H9 (cell line): ENCODE data around the gene ANKRD28. TPM values are rescaled to one million over a fixed set of nuclear protein-coding genes. Genes with fewer than 3 reads are reported as not detected.

ENCODE experiments used
- DNase-seq: peaks from one replicate; pipeline ENCODE4 v3.0.0-alpha.2; 2017
- H2AFZ ChIP-seq: one replicate; pipeline ENCODE4 v1.6.1; 2013; ENCODE audit warnings: mild to moderate bottlenecking, low read length, control low read depth, moderate library complexity
- H2AK5ac ChIP-seq: 2 replicates; pipeline ENCODE4 v1.6.1; 2013; ENCODE audit warnings: low read length, control low read depth, mixed read lengths; ENCODE audit not compliant: insufficient read length
- H2BK120ac ChIP-seq: one replicate; pipeline ENCODE4 v1.6.1; 2013; ENCODE audit warnings: low read depth, mild to moderate bottlenecking, low read length, control low read depth, inconsistent platforms; ENCODE audit not compliant: poor library complexity, severe bottlenecking
- H2BK12ac ChIP-seq: 2 replicates; pipeline ENCODE4 v1.6.1; 2013; ENCODE audit warnings: low read length, control low read depth, mixed read lengths, low read depth; ENCODE audit not compliant: insufficient read length
- H2BK15ac ChIP-seq: 2 replicates; pipeline ENCODE4 v1.6.1; 2013; ENCODE audit warnings: low read depth, low read length, control low read depth
- H2BK20ac ChIP-seq: one replicate; pipeline ENCODE4 v1.6.1; 2013; ENCODE audit warnings: low read depth, mild to moderate bottlenecking, low read length, control low read depth, inconsistent platforms; ENCODE audit not compliant: poor library complexity, severe bottlenecking
- H2BK5ac ChIP-seq: 2 replicates; pipeline ENCODE4 v1.6.1; 2013; ENCODE audit warnings: low read length, control low read depth, mixed read lengths; ENCODE audit not compliant: insufficient read length
- H3K14ac ChIP-seq: 2 replicates; pipeline ENCODE4 v1.6.1; 2013; ENCODE audit warnings: low read length, control low read depth; ENCODE audit not compliant: insufficient read depth
- H3K18ac ChIP-seq: 2 replicates; pipeline ENCODE4 v1.6.1; 2013; ENCODE audit warnings: low read depth, mild to moderate bottlenecking, mixed read lengths, low read length, control low read depth; ENCODE audit not compliant: insufficient read length
- H3K23ac ChIP-seq: 2 replicates; pipeline ENCODE4 v1.6.1; 2013; ENCODE audit warnings: low read length, control low read depth, mixed read lengths, low read depth; ENCODE audit not compliant: insufficient read length
- H3K23me2 ChIP-seq: 2 replicates; pipeline ENCODE4 v1.6.1; 2013; ENCODE audit warnings: low read depth, mild to moderate bottlenecking, mixed read lengths, low read length, control low read depth; ENCODE audit not compliant: insufficient read length, poor library complexity, severe bottlenecking
- H3K27ac ChIP-seq: 2 replicates; pipeline ENCODE4 v1.5.1; 2013; ENCODE audit warnings: low read length, control low read depth, mixed read lengths, low read depth; ENCODE audit not compliant: insufficient read length
- H3K27me3 ChIP-seq: 2 replicates; pipeline ENCODE4 v1.6.1; 2013; ENCODE audit warnings: low read length, control low read depth, inconsistent platforms; ENCODE audit not compliant: insufficient read depth
- H3K4ac ChIP-seq: 2 replicates; pipeline ENCODE4 v1.6.1; 2013; ENCODE audit warnings: low read depth, mild to moderate bottlenecking, control low read depth, inconsistent platforms, low read length, moderate library complexity
- H3K4me1 ChIP-seq: 2 replicates; pipeline ENCODE4 v1.6.1; 2013; ENCODE audit warnings: low read length, control low read depth, inconsistent platforms; ENCODE audit not compliant: insufficient read depth
- H3K4me2 ChIP-seq: 2 replicates; pipeline ENCODE4 v1.6.1; 2013; ENCODE audit warnings: low read length, control low read depth, mixed read lengths; ENCODE audit not compliant: insufficient read length, insufficient read depth
- H3K56ac ChIP-seq: 2 replicates; pipeline ENCODE4 v1.6.1; 2013; ENCODE audit warnings: low read depth, mild to moderate bottlenecking, mixed read lengths, low read length, control low read depth; ENCODE audit not compliant: insufficient read length
- H3K79me1 ChIP-seq: 2 replicates; pipeline ENCODE4 v1.6.1; 2013; ENCODE audit warnings: low read depth, mild to moderate bottlenecking, moderate library complexity, low read length, control low read depth, inconsistent platforms; ENCODE audit not compliant: insufficient read depth, poor library complexity, severe bottlenecking
- H3K79me2 ChIP-seq: 2 replicates; pipeline ENCODE4 v1.6.1; 2013; ENCODE audit warnings: low read length, control low read depth, inconsistent platforms; ENCODE audit not compliant: insufficient read depth
- H3K9ac ChIP-seq: 2 replicates; pipeline ENCODE4 v1.6.1; 2013; ENCODE audit warnings: low read length, control low read depth, mixed read lengths; ENCODE audit not compliant: insufficient read length; ENCODE audit errors: extremely low read depth
- H3K9me3 ChIP-seq: one replicate; pipeline ENCODE4 v1.6.1; 2013; ENCODE audit warnings: low read depth, low read length, inconsistent platforms; ENCODE audit not compliant: control insufficient read depth
- H3T11ph ChIP-seq: one replicate; pipeline ENCODE4 v1.6.1; 2013; ENCODE audit warnings: mild to moderate bottlenecking, low read length, control low read depth, inconsistent platforms
- H4K20me1 ChIP-seq: one replicate; pipeline ENCODE4 v1.6.1; 2013; ENCODE audit not compliant: control insufficient read depth, insufficient read length, insufficient read depth
- H4K5ac ChIP-seq: 2 replicates; pipeline ENCODE4 v1.6.1; 2013; ENCODE audit warnings: low read depth, mild to moderate bottlenecking, mixed read lengths, low read length, control low read depth; ENCODE audit not compliant: insufficient read length
- H4K8ac ChIP-seq: replicated peaks from 2 replicates; pipeline ENCODE4 v1.6.1; 2013; ENCODE audit warnings: low read length, control low read depth, mixed read lengths, low read depth; ENCODE audit not compliant: insufficient read length
- H4K91ac ChIP-seq: 2 replicates; pipeline ENCODE4 v1.6.1; 2013; ENCODE audit warnings: low read depth, mild to moderate bottlenecking, moderate library complexity, mixed read lengths, low read length, control low read depth; ENCODE audit not compliant: insufficient read length
- H3K27ac Mint-ChIP-seq, 3 experiments: 2 replicates in 2 of 3; 3 replicates in 1 of 3; pipeline ENCODE4 v1.8.0; 2020 to 2021; ENCODE audit warnings: mixed read lengths in 3 of 3, mild to moderate bottlenecking in 1 of 3, moderate library complexity in 1 of 3
- H3K27me3 Mint-ChIP-seq: 2 replicates; pipeline ENCODE4 v1.8.0; 2021; ENCODE audit warnings: low read depth, mild to moderate bottlenecking, moderate library complexity, mixed read lengths
- H3K36me3 Mint-ChIP-seq, 3 experiments: 2 replicates in 2 of 3; 3 replicates in 1 of 3; pipeline ENCODE4 v1.8.0; 2020 to 2021; ENCODE audit warnings: low read depth in 3 of 3, mixed read lengths in 3 of 3; ENCODE audit not compliant: insufficient read depth in 1 of 3
- H3K4me1 Mint-ChIP-seq, 2 experiments: 2 replicates each; pipeline ENCODE4 v1.8.0; 2020; ENCODE audit warnings: mixed read lengths in 2 of 2
- H3K4me3 Mint-ChIP-seq, 2 experiments: 2 replicates in 1 of 2; 3 replicates in 1 of 2; pipeline ENCODE4 v1.8.0; 2020 to 2021; ENCODE audit warnings: mild to moderate bottlenecking in 2 of 2, mixed read lengths in 2 of 2, moderate library complexity in 1 of 2
- H3K9me3 Mint-ChIP-seq, 2 experiments: 2 replicates in 1 of 2; 3 replicates in 1 of 2; pipeline ENCODE4 v1.8.0; 2020; ENCODE audit warnings: mild to moderate bottlenecking in 2 of 2, mixed read lengths in 2 of 2, moderate library complexity in 1 of 2
- WGBS: extraction: QIAGEN DNeasy Blood & Tissue Kit; methylation state at CpG from one replicate; pipeline ENCODE4 v1.1.7; 2013; ENCODE audit warnings: missing lambda C conversion rate, low lambda C conversion rate, mixed read lengths; ENCODE audit not compliant: insufficient read length; ENCODE audit errors: extremely low coverage; 5-methylcytosine and 5-hydroxymethylcytosine counted together
- total RNA-seq: library from RNA; stranded (reverse); gene quantifications from 2 replicates; pipeline ENCODE4 v1.2.1, GENCODE V29; 2021
- TF ChIP-seq, protein P1 (sequence below): fragments of 200-600 bp; sonication (generic); conservative IDR thresholded peaks from 3 replicates; pipeline ENCODE4 v1.8.0; 2021; ENCODE audit warnings: antibody characterized with exemption, mild to moderate bottlenecking

The ANKRD28 gene
- total RNA-seq, 1 experiment from 2014 or later = 59.0 TPM

DNA sequence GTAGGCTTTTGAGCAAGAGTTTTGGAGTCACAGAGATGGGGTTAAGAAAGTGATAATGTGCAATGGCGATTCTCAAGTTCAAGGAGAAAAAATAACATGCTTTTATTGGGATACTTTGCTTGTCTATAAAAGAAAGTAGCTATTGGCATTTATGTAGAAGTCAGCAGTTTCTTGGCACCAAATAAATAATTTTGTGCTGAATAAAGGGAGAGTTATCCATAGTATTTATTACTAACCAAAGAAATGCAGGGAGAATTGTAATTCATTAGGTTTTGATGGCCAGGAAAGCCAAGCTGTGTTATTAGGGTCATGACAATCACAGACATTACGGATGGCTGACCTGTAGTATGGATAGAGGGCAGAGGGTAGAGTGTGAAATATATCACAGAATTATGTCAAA lies 163.1 kb downstream of the ANKRD28 start:
- no peak overlapping the region for H3K23ac ChIP-seq
- H3K56ac ChIP-seq = no peak overlapping the region
- no peak overlapping the region for H3K27ac ChIP-seq
- Mint-ChIP-seq H3K4me1 (peaks cover 66 to 72% of the 10 kb centered on the region in 2 experiments), H3K27ac (peak overlapping the region in 1 of 3 experiments; percentile 76; a peak in 1 of 7 replicates), H3K36me3 (peaks cover 4 to 5% (median 4%) of the 10 kb centered on the region in 3 experiments; a peak in 4 of 7 replicates), H3K9me3 (no peaks in the 10 kb centered on the region), H3K4me3 (no peak overlapping the region; a peak in 1 of 5 replicates), H3K27me3 (no peaks in the 10 kb centered on the region)
- H3K4ac ChIP-seq = no peak overlapping the region
- no peaks in the 10 kb centered on the region for H3K27me3 ChIP-seq
- H4K5ac ChIP-seq = no peak overlapping the region
- no peak overlapping the region for H2BK5ac ChIP-seq
- DNase-seq = no peak
- H3K4me2 ChIP-seq = no peak overlapping the region
- no peaks in the 10 kb centered on the region for H3K79me1 ChIP-seq
- H4K91ac ChIP-seq = no peak overlapping the region
- H3K79me2 ChIP-seq = no peaks in the 10 kb centered on the region
- no peak overlapping the region for H2BK120ac ChIP-seq
- no peaks in the 10 kb centered on the region for H3K9me3 ChIP-seq
- H3T11ph ChIP-seq = no peak overlapping the region
- no peak overlapping the region for H3K9ac ChIP-seq
- no peaks in the 10 kb centered on the region for H3K23me2 ChIP-seq
- H2AK5ac ChIP-seq = no peak overlapping the region
- no peak overlapping the region for H3K14ac ChIP-seq
- H3K18ac ChIP-seq = no peak overlapping the region
- no peak overlapping the region for H2BK20ac ChIP-seq
- no peak overlapping the region for H2BK12ac ChIP-seq
- no peak overlapping the region for H2AFZ ChIP-seq
- no peak overlapping the region for H4K8ac ChIP-seq
- TF ChIP-seq, protein P1, sequence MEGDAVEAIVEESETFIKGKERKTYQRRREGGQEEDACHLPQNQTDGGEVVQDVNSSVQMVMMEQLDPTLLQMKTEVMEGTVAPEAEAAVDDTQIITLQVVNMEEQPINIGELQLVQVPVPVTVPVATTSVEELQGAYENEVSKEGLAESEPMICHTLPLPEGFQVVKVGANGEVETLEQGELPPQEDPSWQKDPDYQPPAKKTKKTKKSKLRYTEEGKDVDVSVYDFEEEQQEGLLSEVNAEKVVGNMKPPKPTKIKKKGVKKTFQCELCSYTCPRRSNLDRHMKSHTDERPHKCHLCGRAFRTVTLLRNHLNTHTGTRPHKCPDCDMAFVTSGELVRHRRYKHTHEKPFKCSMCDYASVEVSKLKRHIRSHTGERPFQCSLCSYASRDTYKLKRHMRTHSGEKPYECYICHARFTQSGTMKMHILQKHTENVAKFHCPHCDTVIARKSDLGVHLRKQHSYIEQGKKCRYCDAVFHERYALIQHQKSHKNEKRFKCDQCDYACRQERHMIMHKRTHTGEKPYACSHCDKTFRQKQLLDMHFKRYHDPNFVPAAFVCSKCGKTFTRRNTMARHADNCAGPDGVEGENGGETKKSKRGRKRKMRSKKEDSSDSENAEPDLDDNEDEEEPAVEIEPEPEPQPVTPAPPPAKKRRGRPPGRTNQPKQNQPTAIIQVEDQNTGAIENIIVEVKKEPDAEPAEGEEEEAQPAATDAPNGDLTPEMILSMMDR = no peak
- WGBS = no CpG with 5 or more reads among the region's 2 CpGs
- no peaks in the 10 kb centered on the region for H4K20me1 ChIP-seq
- H3K4me1 ChIP-seq = peaks cover 21% of the 10 kb centered on the region
- no peak overlapping the region for H2BK15ac ChIP-seq
